HG03139 (cell line): Measurements from ENCODE around the gene CERS5.
"Not testable (repeated sequence)": the region's sequence is repeated elsewhere in the genome, so short reads cannot be mapped to it uniquely, and the experiment has no call there.

Experiments used
- ATAC-seq: cut with Tn5 transposase; IDR thresholded peaks from one replicate; pipeline ENCODE4 v1.9.1; 2021; ENCODE audit not compliant: unreplicated experiment

CERS5 gene

DNA sequence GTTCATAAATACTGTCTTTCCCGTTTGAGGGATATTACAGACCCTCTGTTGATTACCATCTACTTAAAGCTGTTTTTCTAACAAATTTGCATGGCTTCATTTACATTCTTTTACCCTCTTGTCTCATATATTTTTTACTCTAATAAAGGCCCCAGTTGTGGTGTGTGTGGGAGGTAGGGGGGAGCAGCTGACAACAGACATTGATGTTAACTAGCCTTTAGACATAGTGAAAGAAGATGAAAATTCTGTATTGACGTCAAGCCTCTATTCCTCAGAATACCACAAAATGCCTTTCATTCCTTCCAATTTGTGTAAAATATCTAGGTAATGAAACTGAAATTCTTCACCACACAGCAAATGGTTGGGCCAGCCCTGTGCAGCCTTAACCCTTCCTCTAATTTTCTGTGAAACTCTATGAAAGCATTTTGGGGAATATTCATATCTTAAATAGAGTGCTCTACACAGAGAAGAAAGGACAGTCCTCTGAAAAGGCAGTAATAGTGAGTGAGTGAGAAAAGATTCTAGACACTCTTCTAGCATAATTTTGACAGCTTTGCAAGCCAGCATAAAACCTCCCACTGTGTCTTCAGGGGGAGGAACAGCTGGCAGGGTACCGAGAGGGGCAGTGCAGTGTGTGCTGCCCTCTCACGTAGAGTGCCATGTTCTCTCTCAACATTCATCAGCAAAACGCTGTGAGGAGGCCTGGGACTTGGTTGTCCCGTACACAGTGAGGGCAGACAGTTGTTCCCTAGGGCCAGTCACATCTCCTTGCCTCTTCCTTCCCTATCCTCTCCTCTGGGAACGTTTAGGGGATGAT lies 20.1 kb upstream of the CERS5 start:
- no peak for ATAC-seq

DNA sequence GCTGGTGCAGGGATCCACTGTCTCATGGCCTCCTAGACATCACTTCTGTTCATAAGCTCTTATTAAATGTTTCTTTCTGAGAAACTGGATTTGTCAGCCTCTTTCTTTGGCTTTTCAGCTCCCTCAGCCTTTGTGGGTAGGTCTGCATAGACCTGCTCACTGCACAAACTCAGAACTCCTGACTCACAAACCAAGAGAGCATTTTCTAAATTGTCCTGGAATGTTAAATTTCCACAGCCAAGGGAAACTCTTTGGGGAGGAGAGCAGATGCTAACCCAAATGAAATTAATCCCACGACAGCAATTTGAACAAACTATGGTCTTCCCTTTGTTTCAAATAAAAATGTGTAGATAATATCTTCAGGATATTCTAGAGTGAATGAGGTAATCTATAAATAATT lies 19.5 kb upstream of the CERS5 start:
- no peak for ATAC-seq

DNA sequence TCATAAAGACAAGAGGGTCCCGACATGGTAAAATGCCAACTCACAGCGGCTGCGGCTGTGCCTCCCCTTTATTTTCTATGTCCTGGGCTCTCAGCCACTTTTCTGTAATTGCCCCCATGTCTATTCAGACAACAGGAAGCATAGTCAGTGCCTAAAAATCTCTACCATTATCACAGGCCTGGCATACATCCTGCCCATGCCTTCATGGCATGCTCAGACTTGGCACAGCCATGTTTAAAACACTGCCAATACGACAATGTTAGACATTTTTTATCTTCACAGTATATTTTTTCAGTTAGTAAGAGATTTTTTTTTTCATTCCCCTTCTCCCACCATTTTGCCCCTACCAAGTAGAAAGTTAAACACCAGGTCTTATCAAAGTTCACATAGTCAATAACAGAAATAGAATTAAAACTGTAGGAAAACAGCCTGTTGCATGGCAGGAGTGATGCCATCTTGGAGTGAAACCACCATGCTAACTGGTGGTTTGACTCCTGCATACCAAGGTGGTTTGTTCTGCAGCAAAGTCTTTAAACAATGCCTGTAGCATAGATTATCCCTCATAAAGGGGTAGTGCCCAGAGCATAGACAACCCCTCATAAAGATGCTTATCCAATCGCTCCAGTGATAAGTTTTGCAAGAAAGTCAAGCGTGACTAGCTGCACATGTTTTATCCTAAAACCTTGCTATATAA lies 18.9 kb upstream of the CERS5 start:
- no peak for ATAC-seq

DNA sequence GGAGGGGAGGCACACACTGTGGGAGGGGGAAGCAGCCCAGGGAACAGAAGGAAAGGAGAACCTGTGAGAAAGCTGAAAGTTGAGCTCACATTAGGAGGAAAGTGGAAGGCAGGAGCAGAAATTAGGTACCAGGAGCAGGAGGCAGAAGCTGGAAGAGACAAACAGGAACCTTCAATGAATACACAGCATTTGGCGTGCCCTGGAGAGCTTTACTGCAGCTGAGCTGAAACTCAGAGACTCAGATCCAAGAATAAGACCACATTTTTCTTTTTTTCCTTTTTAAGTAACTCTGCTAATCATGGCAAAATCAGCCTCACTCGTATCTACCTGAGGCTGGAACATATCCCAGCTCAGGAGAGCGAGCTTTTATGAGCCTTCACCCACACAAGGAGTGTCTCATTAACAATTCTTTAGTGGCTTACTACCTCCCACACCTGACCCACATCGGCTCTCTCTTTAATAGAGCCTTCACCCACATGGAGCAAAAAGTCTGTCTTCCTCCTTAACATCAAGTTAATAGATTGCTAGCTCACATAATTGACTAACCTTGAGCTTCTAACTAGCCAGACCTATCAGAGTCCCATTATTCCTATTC lies 18.2 kb upstream of the CERS5 start:
- ATAC-seq = no peak

DNA sequence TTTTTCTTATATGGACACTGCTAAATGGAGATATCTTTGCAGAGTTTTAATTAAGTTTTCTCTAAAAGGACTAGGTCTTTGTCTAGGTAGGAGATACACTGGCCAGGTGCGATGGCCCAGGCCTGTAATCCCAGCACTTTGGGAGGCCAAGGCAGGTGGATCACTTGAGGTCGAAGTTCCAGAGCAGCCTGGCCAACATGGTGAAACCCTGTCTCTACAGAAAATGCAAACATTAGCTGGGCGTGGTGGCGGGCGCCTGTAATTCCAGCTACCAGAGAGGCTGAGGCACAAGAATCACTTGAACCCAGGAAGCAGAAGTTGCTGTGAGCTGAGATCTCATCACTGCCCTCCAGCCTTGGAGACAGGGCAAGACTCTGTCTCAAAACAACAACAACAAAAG lies 17.1 kb upstream of the CERS5 start:
- no peak for ATAC-seq

DNA sequence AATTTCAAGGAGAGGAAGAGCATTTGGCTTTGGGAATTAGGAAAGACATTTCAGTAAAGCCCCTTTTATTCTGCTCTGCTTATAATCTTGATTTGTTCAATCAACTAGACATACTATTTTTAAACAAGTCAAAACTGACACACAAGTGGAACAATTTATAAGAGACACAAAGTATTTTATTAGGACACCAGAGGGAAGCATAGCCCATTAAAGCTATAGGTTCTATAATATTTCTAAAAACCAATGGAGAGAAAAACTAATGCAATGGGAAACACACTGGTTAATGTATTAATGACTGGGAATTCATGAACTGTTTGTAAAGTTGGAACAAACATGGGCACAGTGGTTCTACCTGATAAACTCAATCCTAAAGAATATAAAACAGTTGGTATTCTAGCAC lies 15.3 kb upstream of the CERS5 start:
- no peak for ATAC-seq

DNA sequence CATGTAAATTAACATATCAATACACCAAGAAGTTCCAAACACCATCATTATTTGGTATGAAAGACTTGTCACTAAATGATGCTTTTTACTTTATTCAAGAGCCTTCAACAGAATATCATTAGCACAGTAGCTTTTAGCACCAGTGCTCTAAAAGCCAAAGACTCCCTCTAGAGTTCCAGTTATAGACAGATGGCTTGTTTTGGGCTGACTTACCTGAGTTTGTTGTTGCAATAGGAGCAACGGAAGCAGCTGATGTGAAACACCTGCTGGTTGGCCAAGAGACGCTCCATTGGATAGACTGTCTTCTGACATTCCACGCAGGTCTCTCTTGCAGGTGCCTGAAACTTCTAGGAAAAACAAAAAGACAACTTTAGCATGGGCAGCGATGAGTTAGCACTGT lies 14.5 kb upstream of the CERS5 start:
- no peak for ATAC-seq

DNA sequence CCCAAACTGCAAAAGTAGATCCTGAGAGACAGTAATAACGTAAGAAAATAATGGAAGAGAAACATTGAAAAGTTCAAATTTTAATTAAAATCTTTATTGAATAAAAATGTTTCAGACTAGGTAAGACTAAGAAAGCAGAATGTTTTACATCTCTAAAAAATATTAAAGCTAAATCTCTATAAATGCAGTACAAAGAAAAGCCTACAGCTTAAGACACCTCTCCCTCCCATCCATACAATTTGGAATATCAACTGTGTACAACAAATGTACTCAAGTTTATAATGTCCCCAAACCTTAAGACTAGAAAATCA lies 8.5 kb upstream of the CERS5 start:
- no peak for ATAC-seq

DNA sequence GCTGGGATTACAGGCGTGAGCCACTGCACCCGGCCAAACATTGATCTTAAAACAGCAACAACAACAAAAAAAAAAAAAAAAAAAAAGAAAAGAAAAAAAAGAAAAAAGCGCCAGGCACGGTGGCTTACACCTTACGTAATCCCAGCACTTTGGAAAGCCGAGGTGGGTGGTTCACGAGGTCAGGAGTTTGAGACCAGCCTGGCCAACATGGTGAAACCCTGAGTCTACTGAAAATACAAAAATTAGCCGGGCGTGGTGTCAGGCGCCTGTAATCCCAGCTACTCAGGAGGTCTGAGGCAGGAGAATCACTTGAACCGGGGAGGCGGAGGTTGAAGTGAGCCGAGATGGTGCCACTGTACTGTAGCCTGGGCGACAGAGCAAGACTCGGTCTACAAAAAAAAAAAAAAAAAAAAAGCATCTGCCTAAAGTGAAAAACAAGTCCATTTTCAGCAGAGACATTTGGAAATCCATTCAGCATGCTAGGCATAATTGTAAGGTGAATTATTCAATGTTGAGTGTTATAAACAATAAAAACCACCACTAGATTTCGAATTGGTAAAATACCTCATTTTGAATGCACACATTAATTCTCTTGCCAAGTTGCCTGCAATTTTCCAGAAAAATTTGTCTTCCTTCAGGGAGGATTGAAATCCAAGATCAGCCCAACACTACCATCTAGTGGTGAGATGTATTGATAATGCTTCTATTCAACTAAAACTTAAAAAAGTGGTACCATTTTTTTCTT lies 8.0 kb upstream of the CERS5 start:
- no peak for ATAC-seq

DNA sequence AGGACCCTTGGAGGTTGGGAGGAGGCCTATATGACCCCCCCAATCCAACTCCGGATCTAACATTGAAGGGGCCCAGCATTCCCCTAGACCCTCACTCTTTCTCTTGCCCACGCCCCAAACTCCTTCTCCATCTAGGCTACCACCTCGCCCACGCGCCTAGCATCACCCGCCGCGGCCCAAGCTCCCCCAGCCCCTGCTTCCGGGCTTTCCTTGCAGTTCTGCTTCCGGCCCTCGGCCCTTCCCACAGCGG lies 445 bp downstream of the CERS5 start:
- ATAC-seq = peak; percentile 33

DNA sequence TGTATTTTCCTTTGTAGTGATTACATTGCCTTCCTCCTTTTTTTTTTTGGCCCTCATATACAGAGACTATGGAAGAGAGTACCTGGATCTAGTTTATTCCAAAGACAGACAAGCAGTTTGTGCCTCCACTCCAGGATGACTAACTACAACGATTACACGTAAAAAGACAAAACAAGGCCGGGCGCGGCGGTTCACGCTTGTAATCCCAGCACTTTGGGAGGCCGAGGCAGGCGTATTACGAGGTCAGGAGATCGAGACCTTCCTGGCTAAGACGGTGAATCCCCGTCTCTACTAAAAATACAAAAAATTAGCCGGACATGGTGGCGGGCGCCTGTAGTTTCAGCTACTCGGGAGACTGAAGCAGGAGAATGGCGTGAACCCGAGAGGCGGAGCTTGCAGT lies 2.2 kb downstream of the CERS5 start:
- ATAC-seq = no peak

DNA sequence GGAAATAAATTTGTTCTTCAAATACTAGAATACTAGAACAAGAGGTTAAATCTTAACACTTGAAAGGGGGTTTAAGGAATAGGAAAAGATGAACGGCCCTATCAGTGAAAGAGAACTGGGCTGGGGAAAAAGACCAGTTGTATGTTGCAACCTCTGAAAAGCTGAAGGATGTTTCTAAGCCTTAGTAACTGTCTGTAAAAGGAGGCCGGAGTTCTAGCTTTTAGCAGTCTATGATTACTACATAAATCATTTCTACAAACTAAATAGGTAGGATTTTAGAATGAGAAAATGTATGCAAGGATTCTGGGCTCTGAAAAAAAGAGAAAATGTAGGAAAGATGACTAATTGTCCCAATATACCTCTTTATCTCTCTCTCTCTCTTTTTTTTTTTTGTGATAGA lies 4.9 kb downstream of the CERS5 start:
- ATAC-seq = no peak

DNA sequence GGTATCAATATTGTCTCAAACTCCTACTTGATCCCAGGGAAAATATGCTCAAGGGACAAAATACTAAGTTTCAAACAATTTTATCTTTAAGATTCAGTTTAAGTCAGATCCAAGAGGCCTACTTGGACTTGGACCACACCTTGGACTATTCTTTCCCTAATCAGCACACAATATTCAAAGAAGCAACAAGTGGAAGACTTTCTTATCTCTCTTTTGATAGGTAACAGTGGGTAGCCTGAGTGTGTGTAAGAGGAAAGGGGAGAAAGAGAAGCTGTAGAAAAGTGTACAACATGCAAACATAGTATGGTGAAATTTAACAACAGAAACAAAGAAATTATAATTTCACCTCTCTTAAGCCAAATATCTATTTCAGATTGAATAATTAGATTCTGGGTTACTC lies 6.5 kb downstream of the CERS5 start:
- ATAC-seq = no peak

DNA sequence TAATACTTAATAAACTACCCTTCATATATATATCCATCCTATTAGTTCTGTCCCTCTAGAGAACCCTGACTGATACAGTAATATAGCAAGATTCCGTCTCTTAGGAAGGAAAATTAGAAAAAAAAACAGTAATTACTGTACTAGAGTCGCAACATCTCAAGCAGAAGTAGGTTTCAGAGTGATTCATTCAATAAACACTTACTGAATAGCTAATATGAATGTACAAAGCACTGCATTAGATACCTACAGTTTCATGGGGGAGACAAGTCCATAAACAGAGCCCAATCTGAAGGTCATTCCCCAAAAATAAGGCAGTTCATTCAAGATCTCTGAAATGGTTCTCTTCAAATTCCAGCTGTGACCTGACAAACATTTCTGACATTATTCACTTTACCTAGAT lies 9.9 kb downstream of the CERS5 start:
- no peak for ATAC-seq

DNA sequence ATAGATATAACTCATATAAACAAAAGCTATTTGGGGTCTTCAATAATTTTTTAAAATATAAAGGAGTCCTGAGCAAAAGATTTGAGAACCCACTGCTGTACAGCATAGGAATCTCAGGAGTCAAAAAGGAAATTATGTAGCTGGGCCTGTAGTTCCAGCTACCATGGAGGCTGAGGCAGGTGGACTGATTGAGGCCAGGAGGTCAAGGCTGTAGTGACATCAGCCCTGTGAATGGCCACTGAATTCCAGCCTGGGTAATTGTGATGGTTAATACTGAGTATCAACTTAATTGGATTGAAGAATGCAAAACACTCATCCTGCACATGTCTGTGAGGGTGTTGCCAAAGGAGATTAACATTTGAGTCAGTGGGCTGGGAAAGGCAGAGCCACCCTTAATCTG lies 10.5 kb downstream of the CERS5 start:
- ATAC-seq = no peak

DNA sequence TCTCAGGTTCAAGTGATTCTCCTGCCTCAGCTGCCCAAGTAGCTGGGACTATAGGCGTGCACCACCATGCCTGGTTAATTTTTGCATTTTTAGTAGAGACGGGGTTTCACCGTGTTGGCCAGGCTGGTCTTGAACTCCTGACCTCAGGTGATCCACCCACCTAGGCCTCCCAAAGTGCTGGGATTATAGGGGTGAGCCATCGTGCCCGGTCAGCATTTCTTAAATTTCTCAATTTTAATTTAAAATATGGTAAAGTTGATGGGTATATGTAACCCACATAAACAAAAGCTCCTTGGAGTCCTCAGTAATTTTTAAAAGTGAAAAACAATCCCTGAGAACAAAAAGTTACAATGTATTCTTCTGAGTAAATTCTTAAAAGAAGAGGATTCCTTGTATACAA lies 12.2 kb downstream of the CERS5 start:
- not testable (repeated sequence) for ATAC-seq

DNA sequence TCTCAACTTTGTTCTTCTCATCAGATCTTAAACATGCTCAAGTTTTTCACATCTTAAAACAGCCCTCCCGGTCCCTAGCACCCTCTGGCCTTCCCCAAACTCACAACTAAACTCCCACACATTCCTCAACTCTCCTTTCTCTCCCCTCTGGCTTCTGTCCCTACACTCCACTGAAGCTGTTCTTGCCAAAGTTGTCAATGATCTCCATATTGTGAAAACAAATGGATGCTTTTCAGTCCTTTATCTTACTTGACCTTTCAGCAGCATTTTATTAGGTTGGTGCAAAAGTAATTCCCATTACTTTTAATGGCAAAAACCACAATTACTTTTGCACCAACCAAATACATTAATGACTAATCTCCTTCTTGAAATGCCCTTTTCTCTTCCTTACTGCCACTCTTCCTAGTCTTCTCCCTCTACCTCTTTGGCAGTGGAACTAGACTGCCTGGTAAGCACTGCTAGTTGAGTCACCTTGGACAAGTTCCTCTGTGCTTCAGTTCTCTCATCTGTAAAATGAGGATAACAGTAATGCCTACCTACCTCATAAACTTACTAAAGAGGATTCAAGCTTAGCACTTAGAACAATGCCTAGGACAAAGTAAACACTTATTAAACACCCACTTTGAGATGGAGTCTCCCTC lies 16.0 kb downstream of the CERS5 start:
- no peak for ATAC-seq

DNA sequence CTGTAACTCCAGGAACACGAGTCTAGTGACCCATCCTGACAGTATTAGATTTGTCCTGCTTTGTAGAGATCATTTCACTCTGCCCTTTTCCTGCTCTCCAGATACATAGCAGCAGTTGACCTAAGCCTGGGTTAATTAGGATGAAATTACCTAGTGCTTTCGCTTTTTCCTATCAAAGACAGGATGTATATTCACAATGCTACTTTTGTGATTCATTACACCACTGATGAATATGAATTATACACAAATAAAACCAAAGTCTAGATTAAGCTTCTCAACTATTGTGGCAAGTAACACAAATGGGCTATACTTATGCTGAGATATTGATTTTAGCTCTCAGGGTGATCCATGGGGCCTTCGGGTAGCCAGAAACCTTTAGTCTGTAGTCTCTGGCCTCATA lies 17.9 kb downstream of the CERS5 start:
- ATAC-seq = no peak

DNA sequence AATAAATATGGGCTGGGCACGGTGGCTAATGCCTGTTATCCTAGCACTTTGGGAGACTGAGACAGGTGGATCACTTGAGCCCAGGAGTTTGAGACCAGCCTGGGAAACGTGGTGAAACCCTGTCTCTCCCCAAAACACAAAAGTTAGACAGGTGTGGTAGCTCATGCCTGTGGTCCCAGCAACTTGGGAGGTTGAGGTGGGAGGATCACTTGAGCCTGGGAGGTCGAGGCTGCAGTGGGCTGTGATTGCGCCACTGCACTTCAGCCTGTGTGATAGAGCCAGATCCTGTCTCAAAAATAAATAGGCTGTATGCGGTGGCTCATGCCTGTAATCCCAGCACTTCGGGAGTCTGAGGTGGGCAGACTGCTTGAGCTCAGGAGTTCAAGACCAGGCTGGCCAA lies 19.2 kb downstream of the CERS5 start:
- ATAC-seq = not testable (repeated sequence)

DNA sequence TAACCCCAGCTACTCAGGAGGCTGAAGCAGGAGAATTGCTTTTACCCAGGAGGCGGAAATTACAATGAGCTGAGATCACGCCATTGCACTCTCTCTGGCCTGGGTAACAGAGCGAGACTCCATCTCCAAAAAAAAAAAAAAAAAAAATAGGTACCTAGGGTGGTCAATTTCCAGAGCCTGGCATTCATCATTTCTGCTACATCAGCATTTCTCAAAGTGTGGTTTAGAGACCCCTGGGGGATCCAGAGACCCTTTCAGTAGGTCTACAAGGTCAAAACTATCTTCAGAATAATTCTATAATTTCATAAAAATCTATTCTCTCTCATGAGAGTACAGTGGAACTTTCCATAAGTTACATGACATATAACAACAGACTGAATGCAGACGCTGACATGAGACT lies 19.9 kb downstream of the CERS5 start:
- no peak for ATAC-seq

DNA sequence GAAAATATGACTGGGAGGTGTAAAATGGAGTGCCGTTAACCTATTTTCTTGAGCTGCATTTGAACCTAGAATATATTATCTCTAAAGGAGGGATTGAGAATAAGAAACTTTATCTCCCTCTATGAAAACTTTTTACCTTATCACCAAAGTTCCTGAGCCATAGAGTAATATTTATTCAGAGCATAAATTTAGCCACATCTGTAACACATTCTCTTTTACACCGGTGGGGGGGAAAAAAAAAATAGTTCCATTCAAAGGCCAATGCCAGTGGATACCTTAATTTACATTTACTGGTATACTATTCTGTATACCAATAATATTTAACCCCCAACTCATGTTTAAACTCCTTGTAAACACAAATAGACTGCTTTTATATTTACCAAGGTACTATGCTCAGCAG lies 21.7 kb downstream of the CERS5 start:
- ATAC-seq = no peak

DNA sequence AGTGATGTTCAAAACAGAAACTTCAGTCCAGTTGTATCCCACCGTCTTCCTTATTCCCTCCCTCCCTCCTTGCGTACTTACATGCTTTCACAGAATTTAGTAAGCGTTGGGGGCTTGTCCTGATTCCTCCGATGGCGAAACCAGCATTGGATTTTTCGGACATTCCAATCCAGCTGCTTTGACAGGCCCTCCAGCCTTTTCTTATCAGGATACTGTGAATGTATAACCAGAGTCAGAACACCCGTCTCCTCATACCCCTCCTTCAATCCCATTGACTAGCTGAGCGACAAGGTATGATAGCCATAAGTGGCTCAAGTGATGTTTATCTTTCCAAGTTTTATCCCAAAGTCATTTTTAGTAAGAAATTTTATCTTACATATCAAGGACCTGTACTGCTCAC lies 24.2 kb downstream of the CERS5 start:
- ATAC-seq = no peak
